A549 (cell line): Measurements from ENCODE around the gene ERICH2. TPM values are rescaled to one million over a fixed set of nuclear protein-coding genes. Genes with fewer than 3 reads are reported as not detected.

Source experiments
- ATAC-seq, 2 experiments: fragments of 200-7000 bp in 1 of 2; fragments of >200 bp in 1 of 2; cut with Nextera tagmentation in 1 of 2; cut with Tn5 transposase in 1 of 2; 3 replicates each; pipeline versions ENCODE4 v1.8.0 to v1.9.1; 2018 to 2020; ENCODE audit warnings: mild to moderate bottlenecking in 1 of 2, moderate library complexity in 1 of 2
- CTCF ChIA-PET: fragments of 300-600 bp; sonication (Branson Sonifier 250); formaldehyde crosslinking; extraction: SDS; loops from one replicate; lab custom pipeline; 2021; ENCODE audit warnings: antibody characterized with exemption, inconsistent platforms; lab: Yijun Ruan, JAX
- POLR2A ChIA-PET: fragments of 350-600 bp; formaldehyde crosslinking; extraction: SDS; loops from one replicate; lab custom pipeline; 2021; ENCODE audit warnings: antibody characterized with exemption, inconsistent platforms; lab: Yijun Ruan, JAX
- DNase-seq, 2 experiments: peaks; one replicate each; pipeline versions ENCODE4 v3.0.0 to v3.0.0-alpha.2; 2011 to 2016; ENCODE audit warnings: low read depth in 1 of 2, low spot score in 1 of 2
- FAIRE-seq: peaks from 2 replicates; lab custom pipeline; 2011; peaks lifted over from hg19 to GRCh38; lab: Jason Lieb, UNC
- H3K27ac ChIP-seq, 2 experiments: fragments of >200 bp; sonication (Bioruptor Twin); formaldehyde crosslinking; 3 replicates each; pipeline ENCODE4 v1.5.1; 2016 to 2017
- H3K4me1 ChIP-seq: fragments of >200 bp; sonication (Bioruptor Twin); formaldehyde crosslinking; 3 replicates; pipeline ENCODE4 v1.6.1; 2016
- H3K4me2 ChIP-seq: fragments of >200 bp; sonication (Bioruptor Twin); formaldehyde crosslinking; 3 replicates; pipeline ENCODE4 v1.6.1; 2016
- H3K4me3 ChIP-seq: fragments of >200 bp; sonication (Bioruptor Twin); formaldehyde crosslinking; 3 replicates; pipeline ENCODE4 v1.5.1; 2016
- H3K9me3 ChIP-seq: fragments of >200 bp; sonication (Bioruptor Twin); formaldehyde crosslinking; 3 replicates; pipeline ENCODE4 v1.6.1; 2016
- BHLHE40 ChIP-seq: IDR thresholded peaks from 2 replicates; pipeline ENCODE4 v1.6.1; 2012; ENCODE audit warnings: low read depth, low read length, inconsistent platforms
- CBX2 ChIP-seq: fragments of 200-600 bp; sonication (generic); IDR thresholded peaks from 2 replicates; pipeline ENCODE4 v1.6.1; 2016; ENCODE audit warnings: low read depth, mild to moderate bottlenecking, borderline replicate concordance
- CBX8 ChIP-seq: fragments of 200-600 bp; sonication (generic); IDR thresholded peaks from 2 replicates; pipeline ENCODE4 v1.6.1; 2016
- CEBPB ChIP-seq, 2 experiments: fragments of >200 bp in 1 of 2; sonication (Bioruptor Twin) in 1 of 2; formaldehyde crosslinking in 1 of 2; IDR thresholded peaks; 2 replicates each; pipeline ENCODE4 v1.6.1; 2012 to 2016
- CHD2 ChIP-seq: fragments of 150-350 bp; IDR thresholded peaks from 2 replicates; pipeline ENCODE4 v1.6.1; 2014; ENCODE audit warnings: low read length; ENCODE audit not compliant: partially characterized antibody
- ESRRA ChIP-seq: fragments of 150-350 bp; IDR thresholded peaks from 2 replicates; pipeline ENCODE4 v1.6.1; 2014; ENCODE audit warnings: mild to moderate bottlenecking, low read length, borderline replicate concordance
- FOXS1 ChIP-seq: fragments of 250-450 bp; sonication (Bioruptor Pico); IDR thresholded peaks from 2 replicates; pipeline ENCODE4 v1.5.0; 2020; ENCODE audit warnings: mild to moderate bottlenecking, moderate library complexity
- GATA3 ChIP-seq: IDR thresholded peaks from 2 replicates; pipeline ENCODE4 v1.6.1; 2012; ENCODE audit warnings: borderline replicate concordance
- JUN ChIP-seq, 2 experiments: fragments of >200 bp; sonication (Bioruptor Twin); formaldehyde crosslinking; IDR thresholded peaks; 2 replicates in 1 of 2; 3 replicates in 1 of 2; pipeline ENCODE4 v1.6.1; 2016 to 2017
- JUNB ChIP-seq: fragments of >200 bp; sonication (Bioruptor Twin); formaldehyde crosslinking; IDR thresholded peaks from 2 replicates; pipeline ENCODE4 v1.6.1; 2016
- KDM1A ChIP-seq: fragments of 200-600 bp; sonication (generic); IDR thresholded peaks from 2 replicates; pipeline ENCODE4 v1.6.1; 2016; ENCODE audit warnings: low read depth, mild to moderate bottlenecking
- NPAS2 ChIP-seq: fragments of 250-450 bp; sonication (Bioruptor Pico); IDR thresholded peaks from 2 replicates; pipeline ENCODE4 v1.8.0; 2022; ENCODE audit warnings: mild to moderate bottlenecking, moderate library complexity, borderline replicate concordance
- POLR2AphosphoS2 ChIP-seq: conservative IDR thresholded peaks from 2 replicates; pipeline ENCODE4 v1.6.1; 2012; ENCODE audit warnings: low read length, improper control_type of control experiment, inconsistent platforms
- RNF2 ChIP-seq: fragments of 200-600 bp; sonication (generic); IDR thresholded peaks from 2 replicates; pipeline ENCODE4 v1.6.1; 2016; ENCODE audit warnings: low read depth, mild to moderate bottlenecking, antibody characterized with exemption, moderate library complexity, borderline replicate concordance
- SMC3 ChIP-seq: fragments of >200 bp; sonication (Bioruptor Twin); formaldehyde crosslinking; IDR thresholded peaks from 3 replicates; pipeline ENCODE4 v1.6.1; 2018; ENCODE audit warnings: inconsistent platforms
- WGBS: methylation state at CpG from one replicate; pipeline ENCODE4 v1.1.6; 2017; ENCODE audit errors: missing lambda C conversion rate; 5-methylcytosine and 5-hydroxymethylcytosine counted together
- polyA plus RNA-seq, 4 experiments: library from polyadenylated mRNA; depleted of rRNA in 3 of 4; stranded (reverse); fragments of >200 nt; fragmentation: RNase III in 1 of 4; extraction: RNeasy Plus Mini Kit Qiagen cat#74134 plus additional on column Dnase treatment in 1 of 4; gene quantifications; 2 replicates in 3 of 4; 3 replicates in 1 of 4; pipeline ENCODE4 v1.2.3, GENCODE V29; 2011 to 2017
- TF ChIP-seq, protein P1 (sequence below): fragments of 450-650 bp; IDR thresholded peaks from 2 replicates; pipeline ENCODE4 v1.6.1; 2014; ENCODE audit warnings: antibody characterized with exemption
- TF ChIP-seq, protein P2 (sequence below): fragments of >200 bp; sonication (Bioruptor Twin); formaldehyde crosslinking; IDR thresholded peaks from 3 replicates; pipeline ENCODE4 v1.5.1; 2016
- TF ChIP-seq, protein P3 (sequence below): fragments of >200 bp; sonication (Bioruptor Twin); formaldehyde crosslinking; IDR thresholded peaks from 2 replicates; pipeline ENCODE4 v1.6.1; 2016
- TF ChIP-seq, protein P4 (sequence below): fragments of 150-350 bp; IDR thresholded peaks from 2 replicates; pipeline ENCODE4 v1.6.1; 2014; ENCODE audit warnings: low read depth, mild to moderate bottlenecking, low read length

ERICH2 gene
- polyA plus RNA-seq, 2 of the 4 experiments (the other 2 are of a cell fraction) = not detected

DNA sequence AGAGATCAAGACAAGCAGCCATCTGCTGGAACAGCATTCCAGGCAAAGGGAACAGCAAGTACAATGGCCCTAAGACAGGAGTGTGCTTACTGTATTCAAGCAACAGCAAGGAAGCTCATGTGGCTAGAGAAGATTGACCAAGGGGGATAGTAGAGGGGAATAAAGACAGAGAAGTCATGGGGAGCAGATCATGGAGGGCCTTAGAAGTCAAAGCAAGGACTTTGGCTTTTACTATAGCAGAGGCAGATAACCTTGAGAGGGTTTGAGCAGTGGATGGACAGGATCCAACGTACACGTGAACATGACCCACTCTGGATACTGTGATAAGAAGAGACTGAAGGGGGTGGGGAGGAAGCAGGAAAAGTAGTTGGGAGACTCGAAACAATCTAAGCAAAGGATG lies 28.2 kb upstream of the ERICH2 start:
- no peak for FAIRE-seq

DNA sequence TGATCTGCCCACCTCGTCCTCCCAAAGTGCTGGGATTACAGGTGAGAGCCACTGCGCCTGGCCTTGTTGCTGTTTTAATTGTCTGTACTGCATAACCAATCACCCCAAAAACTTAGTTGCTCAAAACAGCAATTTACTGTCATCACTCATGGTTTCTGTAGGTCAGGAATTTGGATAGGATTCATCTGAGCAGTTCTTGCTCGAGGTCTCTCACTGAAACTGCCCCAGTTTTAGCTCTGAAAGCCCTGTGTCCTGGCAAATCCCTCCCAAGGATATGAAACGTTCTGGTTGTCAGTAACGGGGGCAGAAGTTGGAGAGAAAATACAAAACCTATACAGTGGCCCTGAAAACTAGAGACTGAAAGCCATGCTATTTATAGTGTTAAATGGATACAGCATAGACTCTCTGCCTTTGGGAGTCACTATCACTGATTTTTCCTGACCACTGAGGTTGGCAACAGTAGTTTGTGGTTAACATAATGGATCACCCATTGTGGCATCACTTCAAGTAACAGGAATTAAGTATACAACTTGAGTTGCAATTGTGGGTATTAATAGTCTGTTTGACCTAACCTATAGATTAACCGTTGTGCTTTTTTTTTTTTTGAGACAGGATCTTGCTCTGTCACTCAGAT lies 27.2 kb upstream of the ERICH2 start:
- Histone ChIP-seq H3K27ac (no peak overlapping the region), H3K4me3 (no peak overlapping the region)
- no peak for TF ChIP-seq GATA3
- TF ChIP-seq, protein P1, sequence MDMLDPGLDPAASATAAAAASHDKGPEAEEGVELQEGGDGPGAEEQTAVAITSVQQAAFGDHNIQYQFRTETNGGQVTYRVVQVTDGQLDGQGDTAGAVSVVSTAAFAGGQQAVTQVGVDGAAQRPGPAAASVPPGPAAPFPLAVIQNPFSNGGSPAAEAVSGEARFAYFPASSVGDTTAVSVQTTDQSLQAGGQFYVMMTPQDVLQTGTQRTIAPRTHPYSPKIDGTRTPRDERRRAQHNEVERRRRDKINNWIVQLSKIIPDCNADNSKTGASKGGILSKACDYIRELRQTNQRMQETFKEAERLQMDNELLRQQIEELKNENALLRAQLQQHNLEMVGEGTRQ = no peak
- TF ChIP-seq, protein P2, sequence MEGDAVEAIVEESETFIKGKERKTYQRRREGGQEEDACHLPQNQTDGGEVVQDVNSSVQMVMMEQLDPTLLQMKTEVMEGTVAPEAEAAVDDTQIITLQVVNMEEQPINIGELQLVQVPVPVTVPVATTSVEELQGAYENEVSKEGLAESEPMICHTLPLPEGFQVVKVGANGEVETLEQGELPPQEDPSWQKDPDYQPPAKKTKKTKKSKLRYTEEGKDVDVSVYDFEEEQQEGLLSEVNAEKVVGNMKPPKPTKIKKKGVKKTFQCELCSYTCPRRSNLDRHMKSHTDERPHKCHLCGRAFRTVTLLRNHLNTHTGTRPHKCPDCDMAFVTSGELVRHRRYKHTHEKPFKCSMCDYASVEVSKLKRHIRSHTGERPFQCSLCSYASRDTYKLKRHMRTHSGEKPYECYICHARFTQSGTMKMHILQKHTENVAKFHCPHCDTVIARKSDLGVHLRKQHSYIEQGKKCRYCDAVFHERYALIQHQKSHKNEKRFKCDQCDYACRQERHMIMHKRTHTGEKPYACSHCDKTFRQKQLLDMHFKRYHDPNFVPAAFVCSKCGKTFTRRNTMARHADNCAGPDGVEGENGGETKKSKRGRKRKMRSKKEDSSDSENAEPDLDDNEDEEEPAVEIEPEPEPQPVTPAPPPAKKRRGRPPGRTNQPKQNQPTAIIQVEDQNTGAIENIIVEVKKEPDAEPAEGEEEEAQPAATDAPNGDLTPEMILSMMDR = no peak
- no peak for TF ChIP-seq FOXS1
- TF ChIP-seq JUNB = no peak
- TF ChIP-seq, protein P3, sequence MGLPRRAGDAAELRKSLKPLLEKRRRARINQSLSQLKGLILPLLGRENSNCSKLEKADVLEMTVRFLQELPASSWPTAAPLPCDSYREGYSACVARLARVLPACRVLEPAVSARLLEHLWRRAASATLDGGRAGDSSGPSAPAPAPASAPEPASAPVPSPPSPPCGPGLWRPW = no peak
- no peak for TF ChIP-seq BHLHE40
- no peak for TF ChIP-seq POLR2AphosphoS2
- TF ChIP-seq SMC3 = no peak
- no peak for TF ChIP-seq CEBPB (IDR thresholded peaks at IDR 0.05)
- TF ChIP-seq, all 56 proteins: peak for 0
- no peaks in the 10 kb centered on the region for H3K9me3 ChIP-seq
- no peak for DNase-seq
- H3K4me2 ChIP-seq = no peak overlapping the region
- ChIA-PET CTCF (no interaction called here), POLR2A (no interaction called here)
- WGBS = 51% methylated on average over 6 of the region's 6 CpGs
- H3K4me1 ChIP-seq = peaks cover 9% of the 10 kb centered on the region; the same call in 1 of the 3 replicates
- no peak for ATAC-seq
- FAIRE-seq = no peak

More for the DNA sequence above, 28.2 kb upstream of the ERICH2 start:
- no peak for TF ChIP-seq POLR2AphosphoS2
- no peak for TF ChIP-seq ESRRA
- no peak for TF ChIP-seq JUN (IDR thresholded peaks at IDR 0.05)
- no peak for TF ChIP-seq CHD2
- TF ChIP-seq, protein P4, sequence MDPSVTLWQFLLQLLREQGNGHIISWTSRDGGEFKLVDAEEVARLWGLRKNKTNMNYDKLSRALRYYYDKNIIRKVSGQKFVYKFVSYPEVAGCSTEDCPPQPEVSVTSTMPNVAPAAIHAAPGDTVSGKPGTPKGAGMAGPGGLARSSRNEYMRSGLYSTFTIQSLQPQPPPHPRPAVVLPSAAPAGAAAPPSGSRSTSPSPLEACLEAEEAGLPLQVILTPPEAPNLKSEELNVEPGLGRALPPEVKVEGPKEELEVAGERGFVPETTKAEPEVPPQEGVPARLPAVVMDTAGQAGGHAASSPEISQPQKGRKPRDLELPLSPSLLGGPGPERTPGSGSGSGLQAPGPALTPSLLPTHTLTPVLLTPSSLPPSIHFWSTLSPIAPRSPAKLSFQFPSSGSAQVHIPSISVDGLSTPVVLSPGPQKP = no peak
- TF ChIP-seq RNF2 = no peak
- TF ChIP-seq KDM1A = no peak
- TF ChIP-seq NPAS2 (CRISPR knock-in tag) = no peak
- no peak for TF ChIP-seq CBX2
- TF ChIP-seq CBX8 = no peak
- TF ChIP-seq, all 56 proteins: peak for 0
- H3K27ac ChIP-seq = no peak overlapping the region
- ChIA-PET POLR2A (no interaction called here), CTCF (interaction anchor here (0.6 kb wide), 1 partner anchor 74 kb away, joined by 3 read pairs; no protein-coding TSS in a partner anchor)
- WGBS = 61% methylated on average over 3 of the region's 3 CpGs
- H3K4me2 ChIP-seq = no peak overlapping the region
- DNase-seq = no peak
- ATAC-seq = no peak
- H3K4me1 ChIP-seq = peaks cover 9% of the 10 kb centered on the region; the same call in 1 of the 3 replicates
- no peaks in the 10 kb centered on the region for H3K9me3 ChIP-seq
- no peak overlapping the region for H3K4me3 ChIP-seq
